ENCODE measurements around the gene ORC1.
"Not testable (repeated sequence)": the region's sequence is repeated elsewhere in the genome, so short reads cannot be mapped to it uniquely, and the experiment has no call there.

ORC1 gene

DNA sequence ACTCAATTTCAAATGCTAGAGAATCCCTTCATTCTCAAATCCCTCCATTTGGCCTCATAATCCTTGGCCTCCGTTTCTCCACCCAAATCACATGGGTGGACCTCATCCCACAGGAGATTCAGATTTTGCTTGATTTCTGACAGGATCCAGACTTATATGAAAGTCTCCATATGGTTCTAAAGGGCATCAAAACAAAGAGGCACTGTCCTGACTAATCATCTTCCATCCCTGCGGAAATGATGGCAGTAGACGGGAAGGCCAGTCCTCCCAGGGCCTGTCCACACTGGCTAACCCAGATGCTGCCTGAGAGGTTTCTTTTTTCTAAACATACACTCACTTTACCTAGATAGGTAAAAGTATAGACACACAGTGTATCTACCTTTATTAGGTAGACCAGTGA, 18.8 kb downstream of the ORC1 start:
- DNase-seq = no peak

DNA sequence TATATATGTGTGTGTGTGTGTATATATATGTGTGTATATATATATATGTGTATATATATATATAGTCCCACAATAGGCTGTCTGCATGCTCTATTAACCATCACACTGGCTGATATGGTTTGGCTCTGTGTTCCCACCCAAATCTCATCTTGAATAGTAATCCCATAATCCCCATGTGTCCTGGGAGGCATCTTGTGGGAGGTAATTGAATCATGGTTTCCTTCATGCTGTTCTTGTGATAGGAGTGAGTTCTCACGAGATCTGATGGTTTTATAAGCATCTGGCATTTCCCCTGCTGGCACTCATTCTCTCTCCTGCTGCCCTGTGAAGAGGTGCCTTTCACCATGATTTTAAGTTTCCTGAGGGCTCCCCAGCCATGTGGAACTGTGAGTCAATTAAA, 34.4 kb downstream of the ORC1 start:
- DNase-seq = not testable (repeated sequence)

DNA sequence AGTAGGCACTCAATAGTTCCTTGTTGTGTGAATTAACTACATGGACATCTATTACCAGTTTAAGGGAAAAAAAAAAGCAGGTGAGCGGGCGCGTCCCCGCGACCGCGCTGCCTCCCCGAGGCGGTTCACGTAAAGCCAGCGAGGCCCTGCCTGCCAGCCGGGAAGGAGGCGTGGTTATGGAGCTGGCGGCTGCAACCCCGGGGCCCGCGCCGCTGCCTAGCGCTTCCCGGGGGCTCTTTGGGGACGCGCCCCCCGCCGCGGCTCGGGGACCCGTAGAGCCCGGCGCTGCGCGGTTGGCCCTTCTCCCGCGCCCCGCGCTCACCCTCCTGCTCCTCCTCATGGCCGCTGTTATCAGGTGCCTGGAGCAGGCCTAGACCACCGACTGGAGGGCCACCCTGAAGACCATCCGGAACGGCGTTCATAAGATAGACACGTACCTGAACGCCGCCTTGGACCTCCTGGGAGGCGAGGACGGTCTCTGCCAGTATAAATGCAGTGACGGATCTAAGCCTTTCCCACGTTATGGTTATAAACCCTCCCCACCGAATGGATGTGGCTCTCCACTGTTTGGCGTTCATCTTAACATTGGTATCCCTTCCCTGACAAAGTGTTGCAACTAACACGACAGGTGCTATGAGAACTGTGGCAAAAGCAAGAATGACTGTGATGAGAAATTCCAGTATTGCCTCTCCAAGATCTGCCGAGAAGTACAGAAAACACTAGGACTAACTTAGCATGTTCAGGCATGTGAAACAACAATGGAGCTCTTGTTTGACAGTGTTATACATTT, 35.6 kb downstream of the ORC1 start:
- DNase-seq = peak; percentile 38

DNA sequence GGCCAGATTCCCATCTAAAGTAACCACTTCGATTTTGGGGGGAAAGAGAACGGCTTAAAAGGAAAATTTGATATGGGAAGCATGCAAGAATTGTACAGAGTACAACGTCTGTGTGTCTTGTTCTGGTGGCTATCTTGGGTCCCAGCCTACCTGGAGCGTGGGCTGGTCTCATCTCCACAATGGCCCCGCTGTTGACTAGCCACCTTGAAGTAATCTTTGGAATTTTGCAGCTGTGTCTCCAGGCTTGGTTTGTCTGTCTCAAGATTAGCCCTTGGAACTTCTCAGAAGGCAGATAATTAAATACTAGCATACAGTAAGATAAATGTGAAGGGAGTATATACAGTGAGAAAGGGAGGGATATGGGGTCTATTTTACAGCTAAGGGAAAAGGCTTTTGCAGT, 37.0 kb downstream of the ORC1 start:
- DNase-seq = no peak

DNA sequence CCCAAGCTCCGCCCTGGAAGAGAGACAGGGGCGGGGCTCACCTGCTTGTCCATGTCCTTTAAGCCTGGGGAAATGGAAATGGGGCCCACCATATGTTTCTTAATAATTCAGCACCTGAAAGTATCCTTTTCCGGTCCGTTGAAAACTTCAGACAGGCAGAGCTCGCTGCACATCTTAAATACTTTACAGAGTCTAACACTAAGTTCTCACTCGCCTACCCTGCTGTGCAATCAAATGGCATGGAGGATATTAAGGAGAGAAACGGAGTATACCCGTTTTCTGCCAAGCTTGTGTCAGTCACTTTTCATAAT, 37.8 kb downstream of the ORC1 start:
- no peak for DNase-seq

DNA sequence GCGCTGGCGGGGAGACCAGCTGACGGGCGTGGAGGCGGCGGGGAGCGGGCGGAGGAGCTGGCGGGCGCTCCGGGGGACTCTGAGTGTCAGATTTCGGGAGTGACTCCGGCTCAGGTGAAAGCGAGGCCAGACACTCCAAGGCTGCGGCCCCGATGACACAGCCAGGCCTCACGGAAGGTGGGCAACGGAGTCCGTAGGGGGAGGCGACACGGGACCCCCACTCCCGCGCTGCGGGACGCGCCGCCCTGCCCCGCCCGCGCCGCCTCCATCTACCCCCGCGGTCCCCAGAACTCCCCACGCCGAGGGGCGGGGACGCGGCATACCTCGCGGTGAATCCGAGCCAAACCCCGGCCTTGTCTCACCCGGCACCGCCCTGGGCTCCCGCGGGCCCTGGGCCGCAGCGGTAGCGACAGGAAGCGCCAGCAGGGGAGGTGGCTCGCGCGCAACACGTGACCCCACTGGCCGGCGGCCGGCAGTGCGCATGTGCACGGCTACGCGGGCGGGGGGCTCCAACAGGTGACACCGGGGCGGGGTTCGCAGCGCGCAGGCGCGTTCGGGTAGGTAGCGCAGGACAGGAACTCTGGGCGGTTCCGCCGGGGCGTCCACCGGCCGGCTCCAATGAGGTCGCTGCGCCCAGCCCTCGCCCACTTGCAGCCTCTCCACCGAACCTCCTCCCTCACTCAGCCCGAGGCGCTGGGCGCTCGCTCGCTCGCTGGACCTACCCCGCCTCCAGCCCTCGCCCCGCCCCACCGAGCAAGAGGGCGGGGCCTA, 38.3 kb downstream of the ORC1 start, which contains the start of gene CC2D1B:
Gene CC2D1B (minus strand): TSS at position 460 of the 771 bp plus-strand sequence. CDS start 1,585 bp downstream, outside the sequence.
- peak; percentile 98 for DNase-seq

DNA sequence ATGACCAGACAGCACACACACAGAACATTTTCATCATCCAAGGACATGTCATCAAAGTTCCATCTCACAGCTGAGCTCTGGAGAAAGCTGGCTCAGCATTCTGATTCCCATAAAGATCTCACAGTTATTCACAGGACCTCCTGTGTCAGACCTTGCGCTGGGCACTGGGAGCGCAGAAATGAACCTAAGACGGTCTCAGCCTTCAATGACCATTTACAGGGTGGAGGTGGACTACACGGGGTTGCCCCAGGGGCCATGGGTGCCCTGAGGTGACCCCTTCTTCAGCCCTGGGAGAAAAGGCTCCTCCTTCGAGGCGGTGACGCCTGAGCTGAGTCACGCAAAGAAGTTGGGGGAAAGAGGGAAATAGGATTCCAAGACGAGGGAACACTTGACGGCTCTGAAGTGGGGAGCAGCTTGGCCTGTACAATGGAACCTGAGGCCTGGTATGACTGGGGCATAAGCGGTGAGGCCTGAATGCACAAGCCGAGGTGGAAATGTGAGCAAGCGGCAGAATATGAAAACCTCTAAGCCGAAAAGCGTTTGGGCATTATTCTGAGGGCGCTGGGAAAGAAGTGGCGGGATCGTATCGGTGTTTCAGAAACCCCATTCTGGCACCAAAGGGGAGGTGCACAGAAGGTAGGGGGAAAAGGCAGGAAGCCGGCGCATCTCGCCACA, 39.0 kb downstream of the ORC1 start:
- DNase-seq = peak; percentile 70

DNA sequence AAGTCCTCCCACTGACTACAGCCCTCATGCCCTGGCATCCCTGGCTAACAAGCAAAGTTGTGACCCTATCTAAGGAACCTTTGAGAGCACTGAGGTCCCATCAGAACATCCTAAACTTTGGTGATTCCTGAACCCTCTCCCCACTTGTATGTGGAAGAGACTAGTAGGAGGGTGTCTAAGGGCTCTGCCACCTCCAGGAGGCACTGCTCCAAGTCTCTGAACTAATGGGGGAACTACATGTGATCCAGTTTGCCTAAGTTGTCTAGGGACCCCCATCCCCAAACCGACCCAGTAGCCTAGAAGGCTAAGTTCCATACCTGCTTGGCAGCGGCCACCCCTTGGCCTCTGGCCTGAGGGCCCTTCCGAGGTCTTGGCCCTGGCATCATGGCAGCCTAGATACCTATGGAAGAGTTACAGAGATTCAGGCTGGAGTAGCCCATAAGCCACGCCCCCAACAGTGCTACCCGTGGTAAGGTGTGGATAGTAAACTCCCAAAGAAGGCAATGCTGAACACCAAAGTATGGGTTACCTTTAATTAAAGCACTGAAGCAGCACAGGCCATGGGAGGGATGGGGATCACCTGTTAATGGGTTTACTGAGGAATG, 39.9 kb downstream of the ORC1 start:
- no peak for DNase-seq

DNA sequence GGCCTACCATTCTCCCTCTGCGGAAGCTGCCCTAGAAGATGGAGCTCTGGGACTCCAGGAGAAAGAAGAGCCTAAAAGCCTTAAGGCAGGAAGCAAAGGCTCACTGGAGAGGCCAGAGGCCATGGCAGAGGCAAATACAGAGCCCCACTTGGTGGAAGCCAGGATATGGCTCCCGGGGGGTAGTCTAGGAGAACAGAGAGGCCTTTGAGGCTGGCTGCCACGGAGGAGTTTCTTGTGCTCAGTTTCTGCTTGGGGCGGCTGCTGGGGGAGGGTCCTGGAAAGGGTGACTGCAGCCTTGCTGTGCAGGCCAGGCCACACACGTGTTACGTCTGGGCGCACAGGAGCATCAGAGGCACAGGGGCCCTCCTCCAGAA, 43.6 kb downstream of the ORC1 start:
- DNase-seq = no peak

DNA sequence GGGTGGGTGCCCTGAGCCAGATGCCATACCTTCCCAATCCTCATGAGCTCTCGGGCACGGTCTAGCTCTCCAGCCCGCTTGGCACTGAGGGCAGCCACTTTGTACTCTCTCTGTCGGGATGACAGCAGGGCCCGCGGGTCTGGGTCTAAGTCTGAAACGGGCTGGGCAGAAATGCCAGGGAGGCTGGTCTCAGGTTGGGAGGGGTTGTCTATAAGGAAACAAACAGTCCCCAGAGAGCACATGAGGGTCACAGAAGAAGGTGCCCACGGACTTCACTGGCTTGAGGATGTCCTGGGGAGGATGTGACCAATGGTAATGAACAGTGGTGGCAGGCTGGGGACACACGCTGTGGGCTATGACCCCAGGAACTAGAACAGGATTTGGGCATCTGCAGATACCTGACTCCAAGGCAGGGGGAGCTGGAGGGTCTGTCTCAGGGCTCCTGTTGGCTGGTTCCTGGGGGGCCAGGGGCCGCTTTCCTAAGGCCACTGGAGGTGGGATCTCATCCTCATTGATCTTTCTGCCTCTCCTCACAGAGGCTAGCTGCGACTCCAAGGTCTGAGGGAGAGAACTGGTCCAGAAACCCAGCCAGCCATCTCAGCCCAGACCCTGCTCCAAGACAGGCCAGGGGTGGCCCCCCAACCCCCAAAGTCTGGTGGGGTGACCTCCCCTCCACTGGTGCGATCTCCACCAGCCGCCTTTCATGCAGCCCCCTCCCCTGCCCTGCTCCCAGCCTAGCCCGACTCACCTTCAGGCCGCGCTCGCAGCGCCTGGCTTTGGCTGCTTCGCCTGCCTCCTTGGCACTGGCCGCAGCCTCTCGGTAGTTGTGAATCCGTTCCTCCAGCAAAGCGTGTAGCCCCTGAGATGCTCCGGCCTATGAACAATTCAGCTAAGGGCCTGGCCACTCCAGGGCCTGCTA, 44.3 kb downstream of the ORC1 start:
- no peak for DNase-seq

DNA sequence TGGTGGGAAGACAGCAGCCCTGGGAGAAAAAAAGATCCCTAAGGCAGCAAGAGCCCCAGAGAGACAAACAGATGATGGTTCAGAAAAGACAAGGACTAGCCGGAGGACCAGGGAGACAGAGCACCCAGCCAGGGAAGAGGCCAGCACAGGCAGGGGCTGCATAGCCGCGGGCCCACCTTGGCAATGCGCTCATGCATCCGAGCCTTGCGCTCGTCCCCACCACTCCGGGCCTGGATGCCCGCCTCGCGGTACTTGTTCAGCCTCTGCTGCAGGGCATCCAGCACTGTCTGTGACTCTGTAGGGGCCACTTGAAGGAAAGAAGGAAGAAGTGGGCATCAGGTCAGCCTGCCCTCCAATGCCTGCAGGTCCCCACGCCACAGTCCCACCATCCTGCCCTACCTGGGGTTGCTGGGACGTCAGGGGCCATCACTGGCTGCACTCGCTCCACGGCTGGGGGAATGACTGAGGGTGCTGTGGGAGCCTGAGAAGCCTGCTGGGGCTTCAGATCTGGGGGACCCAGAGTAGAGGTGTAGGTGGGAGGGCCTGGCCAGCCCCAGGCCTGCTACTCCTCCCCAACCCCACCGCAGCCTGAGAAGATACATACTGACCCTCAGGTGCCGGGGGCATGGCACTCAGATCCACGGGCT, 45.2 kb downstream of the ORC1 start:
- DNase-seq = no peak

DNA sequence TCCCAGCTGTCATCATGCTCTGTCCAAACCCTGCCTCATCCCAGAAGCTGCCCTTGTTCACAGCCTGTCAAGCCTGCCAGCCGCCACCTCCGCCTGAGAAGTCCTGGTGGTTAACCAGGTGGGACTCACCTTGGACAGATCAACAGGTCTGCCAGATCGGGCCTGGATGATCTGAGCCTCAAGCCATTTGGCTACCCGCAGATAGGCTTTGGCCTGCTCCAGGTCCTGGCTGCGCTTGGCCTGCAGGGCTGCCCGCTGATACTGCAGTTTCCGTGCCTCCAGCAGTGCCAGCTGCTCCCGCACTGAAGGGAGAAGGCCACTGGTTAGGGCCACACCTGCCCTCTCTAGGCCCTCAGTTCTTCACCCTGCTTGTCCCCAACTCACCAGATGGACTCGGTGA, 46.8 kb downstream of the ORC1 start:
- DNase-seq = no peak

DNA sequence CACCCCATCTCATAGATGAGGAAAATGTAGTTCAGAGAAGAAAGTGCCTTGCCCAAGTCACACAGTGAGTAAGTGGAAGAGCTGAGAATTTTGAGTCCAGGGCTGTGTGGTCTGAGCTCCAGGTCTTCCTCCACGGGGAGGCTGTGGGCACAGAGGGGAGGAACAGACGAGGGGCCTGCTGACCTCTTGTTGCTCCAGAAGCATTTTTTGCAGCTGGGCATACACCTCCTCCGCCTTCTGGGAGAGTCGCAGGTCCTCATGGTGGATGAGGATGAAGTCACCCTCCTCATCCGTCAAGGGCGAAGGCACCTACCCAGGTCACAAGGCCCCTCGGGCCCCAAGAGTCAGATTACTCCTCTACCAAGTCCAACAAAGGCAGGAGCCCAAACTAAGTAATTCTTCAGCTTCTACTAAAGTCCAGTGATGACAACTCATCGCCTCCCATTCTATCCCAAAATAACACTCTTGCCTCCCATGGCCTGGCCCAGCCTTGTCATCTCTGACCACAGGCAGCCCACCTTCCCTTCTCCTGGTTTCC, 47.3 kb downstream of the ORC1 start:
- DNase-seq = no peak

DNA sequence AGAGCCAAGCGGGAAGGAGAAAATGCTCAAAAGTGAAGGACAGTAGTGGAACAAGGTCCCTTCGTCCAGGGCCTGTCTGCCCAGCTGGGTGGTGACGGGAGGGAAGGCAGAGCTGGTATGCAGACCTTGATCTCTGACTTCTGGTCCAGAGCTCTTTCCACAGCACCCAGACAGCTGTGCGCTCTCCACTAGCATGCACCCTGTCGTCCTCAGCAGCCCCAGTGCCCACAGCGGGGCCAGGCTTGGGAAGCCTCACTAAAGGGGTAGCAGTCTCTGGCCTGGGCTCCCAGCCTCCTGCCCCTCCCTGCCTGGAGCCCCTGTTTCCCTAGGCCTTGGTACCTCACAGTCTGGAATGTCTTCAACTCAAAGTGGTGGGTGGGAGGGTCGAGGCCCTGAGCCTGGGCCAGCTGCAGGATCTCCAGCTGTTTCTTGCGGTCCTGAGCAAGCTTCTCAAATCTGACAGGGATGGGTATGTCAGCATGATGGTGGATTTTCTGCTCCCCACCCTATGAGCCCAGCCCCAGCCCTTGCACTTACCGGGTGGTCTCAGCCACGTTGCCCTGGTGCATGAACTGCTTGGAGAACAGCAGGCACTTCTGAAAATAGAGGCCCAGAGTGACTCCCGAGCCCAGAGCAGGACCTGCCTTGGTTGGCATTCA, 48.2 kb downstream of the ORC1 start:
- no peak for DNase-seq

DNA sequence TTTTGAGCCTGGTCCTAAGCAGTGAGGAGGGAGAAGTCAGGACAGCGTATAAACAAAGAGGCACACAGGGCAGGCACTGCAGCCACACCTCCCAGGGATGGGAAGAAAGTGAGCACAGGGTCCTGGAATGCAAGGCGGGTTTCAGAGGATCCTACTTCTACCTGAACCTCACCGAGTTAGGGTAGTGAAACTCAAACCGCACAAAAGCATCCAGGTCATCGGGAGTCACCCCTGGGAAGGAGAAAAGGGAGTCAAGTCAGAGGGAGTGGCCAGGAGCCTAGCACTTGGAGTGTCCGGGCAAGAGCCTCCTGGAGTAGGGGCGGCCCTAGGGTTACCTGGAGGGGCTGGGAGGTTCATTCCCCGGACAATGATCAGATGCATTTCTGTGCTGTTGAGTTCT, 48.8 kb downstream of the ORC1 start:
- no peak for DNase-seq

DNA sequence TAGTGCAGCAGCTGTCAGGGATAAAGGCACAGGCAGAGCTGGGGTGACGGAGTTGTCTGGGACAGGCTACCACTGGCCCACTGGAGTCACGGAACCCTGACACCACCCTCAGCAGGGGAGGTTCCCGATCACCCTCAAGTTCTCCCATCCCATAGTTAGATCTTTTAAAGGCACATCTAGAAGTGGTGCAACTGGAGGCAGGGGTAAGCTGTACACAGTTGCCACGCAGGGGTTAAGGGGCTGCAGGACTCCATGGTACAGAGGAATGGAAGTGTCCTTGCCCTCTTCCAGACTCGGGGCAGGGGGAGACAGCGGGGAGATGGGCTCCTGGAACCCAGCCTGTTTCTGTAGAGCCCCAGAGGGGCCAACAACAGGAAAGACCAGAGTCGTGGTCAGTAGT, 51.5 kb downstream of the ORC1 start:
- DNase-seq = no peak

DNA sequence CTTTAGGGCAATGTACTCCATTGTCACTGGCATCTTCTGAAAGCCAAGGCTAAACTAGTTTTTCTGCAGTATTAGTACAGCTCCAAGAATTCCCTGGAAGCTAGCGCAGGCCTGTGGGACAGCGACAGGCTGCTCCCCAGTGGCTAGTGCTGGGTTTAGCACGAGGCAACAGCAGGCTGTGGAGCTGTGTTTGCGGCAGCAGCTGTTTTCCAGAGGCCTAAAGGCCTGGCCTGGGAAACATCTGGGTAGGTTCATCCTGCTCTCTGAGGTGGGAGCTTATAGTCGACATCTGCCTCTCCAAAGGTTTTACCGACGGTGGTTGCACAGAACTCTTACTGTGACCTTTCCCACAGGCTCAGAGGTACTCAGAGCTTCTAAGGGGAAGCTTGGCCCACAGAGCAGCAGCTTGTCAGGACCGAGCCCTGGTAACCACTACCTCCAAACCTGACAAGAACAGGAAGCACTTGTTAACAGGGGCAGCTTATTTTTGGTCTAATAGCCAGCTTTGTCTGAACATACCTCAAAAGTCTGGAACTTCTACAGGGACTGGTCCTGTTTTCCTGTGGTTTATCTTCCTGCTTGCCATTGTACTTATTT, 55.4 kb downstream of the ORC1 start:
- DNase-seq = no peak

DNA sequence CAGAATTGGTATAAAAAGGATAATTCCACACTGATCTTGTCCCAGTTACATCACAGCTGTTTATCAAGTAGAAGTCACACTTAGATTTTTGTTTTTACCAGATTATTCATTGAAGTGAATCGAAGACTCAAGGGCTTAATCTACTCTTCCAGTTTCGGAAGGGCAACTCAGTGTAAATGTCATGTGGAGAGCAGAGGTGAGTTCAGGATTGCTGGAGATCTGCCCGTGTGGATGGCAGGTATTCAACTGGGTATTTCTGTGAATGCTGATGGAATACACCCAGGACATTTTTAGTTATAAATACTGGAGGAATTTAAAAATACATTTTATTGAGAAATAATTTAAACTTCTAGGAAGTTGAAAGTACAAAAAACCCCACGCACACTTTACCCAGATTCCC, 57.6 kb downstream of the ORC1 start:
- DNase-seq = no peak

DNA sequence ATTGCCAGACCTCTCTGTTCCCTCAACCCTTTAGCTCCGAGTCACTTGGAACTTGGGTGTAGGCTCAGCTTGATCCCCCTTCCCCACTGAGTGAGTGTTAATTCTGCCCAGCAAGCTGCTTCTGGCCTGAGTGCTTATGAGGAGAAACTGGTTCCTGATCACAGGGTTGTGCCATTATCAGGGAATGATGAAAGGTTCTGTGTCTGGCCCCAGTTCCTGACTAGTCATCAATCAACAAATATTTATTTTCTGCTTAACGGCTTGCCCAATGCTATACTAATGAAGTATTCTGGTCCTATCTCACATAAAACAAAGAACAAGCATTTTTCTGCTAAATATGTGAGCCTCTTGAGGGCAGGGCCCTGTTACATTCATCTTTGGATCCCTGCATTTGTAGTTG, 59.0 kb downstream of the ORC1 start:
- no peak for DNase-seq

DNA sequence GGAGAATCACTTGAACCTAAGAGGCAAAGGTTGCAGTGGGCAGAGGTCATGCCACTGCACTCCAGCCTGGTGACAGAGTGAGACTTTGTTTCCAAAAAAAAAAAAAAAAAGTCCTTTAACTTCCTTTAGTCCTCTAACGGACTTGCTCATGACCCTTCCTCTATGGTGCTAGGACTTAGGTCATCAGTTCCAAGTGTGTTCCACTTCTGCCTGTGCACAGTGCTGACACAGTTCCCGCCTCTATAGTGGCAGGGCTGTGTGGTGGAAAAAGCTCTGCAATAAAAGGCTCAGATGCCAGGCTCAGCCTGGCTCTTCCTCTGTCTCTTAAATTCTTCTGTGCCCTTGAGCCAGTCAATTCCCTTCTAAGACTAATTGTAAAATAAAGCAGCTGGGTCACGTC, 60.2 kb downstream of the ORC1 start:
- DNase-seq = no peak

Measured in NCI-H226 (cell line).